ENCODE results near the gene GALNT13.

GALNT13 gene

DNA sequence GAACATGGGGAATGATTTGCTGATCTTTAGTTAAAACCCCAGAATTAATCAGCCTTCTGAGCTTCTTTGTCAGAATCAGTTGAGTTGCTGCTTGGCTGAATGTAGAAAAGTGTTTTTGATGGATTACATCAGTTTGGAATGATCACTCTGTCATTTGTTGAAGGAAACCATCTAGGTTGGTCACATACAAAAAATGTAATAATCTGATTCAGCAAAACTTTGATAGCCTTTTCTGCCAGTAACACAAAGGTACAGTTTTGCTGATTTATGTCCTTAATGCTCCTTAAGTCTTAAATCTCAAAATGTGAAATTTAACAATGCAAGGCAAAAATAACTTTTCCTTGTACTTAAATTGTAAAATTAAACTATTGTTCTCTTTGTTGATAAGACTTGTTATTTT lies 74.3 kb downstream of the GALNT13 start:
- no peak for DNase-seq

- no peak for DNase-seq
Observed at GRCh38 chr2:153953761-153954160, 82.0 kb downstream of the GALNT13 start.

GRCh38 chr2:153963256-153963655 lies 91.5 kb downstream of the GALNT13 start:
- DNase-seq = no peak

DNA sequence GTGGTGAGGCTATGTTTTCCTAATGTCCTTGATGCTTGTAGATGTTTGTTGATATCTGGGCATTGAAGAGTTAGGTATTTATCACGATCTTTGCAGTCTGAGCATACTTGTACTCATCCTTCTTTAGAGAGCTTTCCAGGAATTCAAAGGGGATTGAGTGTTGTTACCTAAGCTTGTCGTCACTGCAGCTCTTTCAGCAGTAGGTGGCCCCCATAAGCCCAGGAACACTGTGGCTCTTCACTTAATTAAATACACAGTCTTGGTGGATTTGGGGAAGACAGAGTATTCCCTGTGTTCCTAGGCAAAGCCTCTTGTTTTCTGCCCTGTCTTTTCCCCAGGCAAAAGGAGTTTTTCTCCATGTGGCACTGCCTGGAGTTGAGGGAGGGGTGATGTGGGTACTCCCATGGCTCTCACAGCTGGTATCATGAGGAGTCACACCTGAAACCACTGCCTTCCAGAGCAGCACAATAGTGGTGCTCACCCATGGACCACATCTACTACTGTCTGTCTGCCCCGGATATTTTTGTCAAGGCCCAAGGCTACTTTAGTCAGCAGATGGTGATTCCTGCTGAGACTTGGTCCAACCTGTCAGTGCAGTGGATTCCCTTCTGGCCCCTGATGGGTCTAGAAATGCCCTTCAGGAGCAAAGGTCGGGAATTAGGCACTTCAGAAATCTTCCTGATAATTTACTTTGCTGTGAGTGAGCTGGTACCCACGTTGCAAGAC lies 95.7 kb downstream of the GALNT13 start:
- DNase-seq = no peak

- DNase-seq = no peak
Observed at GRCh38 chr2:153971250-153971649, 99.5 kb downstream of the GALNT13 start.

DNA sequence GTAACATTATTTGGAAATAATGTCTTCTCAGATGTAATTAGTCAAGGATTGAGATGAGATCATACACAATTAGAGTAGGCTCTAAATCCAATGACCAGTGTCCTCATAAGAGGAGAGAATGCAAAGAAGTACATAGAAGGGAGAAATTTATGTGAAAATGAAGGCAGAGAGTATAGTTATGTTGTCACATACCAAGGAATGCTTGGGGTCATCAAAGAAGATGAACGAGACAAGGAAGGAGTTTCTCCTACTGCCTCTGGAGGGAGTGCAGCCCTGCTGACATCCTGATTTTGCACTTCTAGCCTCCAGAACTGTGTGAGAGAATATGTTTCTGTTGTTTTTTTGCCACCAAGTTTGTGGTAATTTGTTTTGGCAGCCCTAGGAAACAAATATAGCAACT lies 100.1 kb downstream of the GALNT13 start:
- DNase-seq = no peak

DNA sequence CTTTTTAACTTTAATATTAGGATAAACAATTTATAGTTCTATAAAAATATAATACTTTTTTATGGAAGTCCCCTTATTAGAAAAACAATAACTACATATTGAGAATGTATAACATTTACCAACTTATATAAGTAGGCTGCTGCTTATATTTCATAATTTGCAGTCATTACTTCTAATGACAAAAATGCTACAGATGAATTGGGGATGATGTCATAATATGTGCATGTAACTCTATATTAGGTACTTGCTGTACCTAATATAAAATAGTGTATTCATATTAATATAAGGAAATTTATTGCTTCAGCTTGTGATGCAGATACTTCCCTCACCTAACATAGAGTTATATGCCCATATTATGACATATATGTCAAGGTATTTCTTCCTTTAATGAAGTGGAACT lies 100.7 kb downstream of the GALNT13 start:
- no peak for DNase-seq

GRCh38 chr2:153986488-153987229 lies 114.9 kb downstream of the GALNT13 start:
- DNase-seq = no peak

DNA sequence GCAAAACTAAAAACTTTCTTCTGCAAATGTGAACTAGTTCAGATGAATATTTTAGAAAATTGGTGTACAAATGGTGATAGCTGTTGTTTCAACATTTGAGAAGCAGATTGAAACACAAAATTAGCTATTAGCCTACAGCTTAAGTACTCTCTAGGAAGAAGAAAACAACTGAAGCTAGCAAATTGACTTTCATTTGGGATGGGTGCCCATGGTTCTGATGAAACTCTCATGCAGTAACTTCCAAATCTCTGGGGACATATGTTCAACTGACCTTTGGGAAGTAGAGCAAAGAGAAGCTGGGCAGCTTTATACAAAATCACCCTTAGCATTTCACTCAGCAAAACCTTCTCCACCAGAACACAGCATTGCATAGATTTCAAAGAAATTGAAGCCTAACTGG lies 119.0 kb downstream of the GALNT13 start:
- DNase-seq = no peak

- DNase-seq = no peak
Observed at GRCh38 chr2:154013514-154013913, 141.8 kb downstream of the GALNT13 start.

DNA sequence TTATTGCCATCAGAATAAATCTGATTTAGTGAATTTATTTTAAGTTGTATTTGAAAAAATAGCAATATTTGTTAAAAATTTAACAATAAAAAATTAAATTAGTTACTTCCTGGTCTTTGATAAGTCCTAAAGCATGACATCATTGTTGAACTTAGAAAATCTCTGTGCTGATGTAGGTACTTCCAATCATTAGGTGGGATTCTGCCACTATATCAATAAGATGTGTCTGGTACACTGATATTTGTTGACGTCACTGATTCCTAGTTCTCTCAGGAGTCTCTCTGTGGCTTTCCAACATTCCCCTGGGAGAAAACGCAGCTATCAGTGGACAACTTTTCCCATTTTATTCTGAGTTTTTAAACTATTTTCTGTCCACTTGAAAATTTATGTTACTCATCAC lies 143.5 kb downstream of the GALNT13 start:
- no peak for DNase-seq

DNA sequence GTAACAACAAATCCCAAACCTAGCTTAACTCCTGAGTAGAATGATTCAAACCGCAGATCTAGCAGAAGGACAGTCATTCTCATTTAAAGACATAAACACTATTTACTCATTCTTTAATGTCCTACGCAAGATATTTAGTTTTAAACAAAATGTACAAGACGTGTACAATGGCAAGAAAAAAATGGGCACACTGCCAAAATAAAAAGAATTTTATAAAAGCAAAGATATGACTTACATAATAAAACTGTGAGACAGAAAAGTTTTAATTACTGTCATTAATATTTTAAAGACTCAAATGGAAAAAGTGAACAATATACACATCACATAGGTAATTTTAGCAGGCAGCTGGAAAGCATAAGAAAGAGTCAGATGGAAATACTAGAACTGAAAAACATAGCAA lies 157.8 kb downstream of the GALNT13 start:
- no peak for DNase-seq

DNA sequence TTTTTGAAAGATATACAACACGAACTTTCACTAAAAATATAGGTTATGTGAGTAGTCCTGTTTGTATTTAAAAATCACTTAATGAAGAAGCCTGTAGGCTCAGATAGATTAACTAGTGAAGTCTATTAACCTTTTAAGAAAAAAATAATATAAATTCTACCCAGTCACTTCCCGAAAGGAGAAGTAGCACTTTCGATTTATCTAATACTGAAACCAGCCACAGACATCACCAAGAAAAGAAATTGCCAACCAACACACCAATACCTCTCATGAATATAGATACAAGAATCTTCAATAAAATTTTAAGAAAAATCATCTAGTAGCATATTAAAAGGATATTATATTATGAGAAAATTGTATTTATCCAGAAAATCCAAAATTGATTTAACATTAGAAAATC lies 160.5 kb downstream of the GALNT13 start:
- DNase-seq = no peak

DNA sequence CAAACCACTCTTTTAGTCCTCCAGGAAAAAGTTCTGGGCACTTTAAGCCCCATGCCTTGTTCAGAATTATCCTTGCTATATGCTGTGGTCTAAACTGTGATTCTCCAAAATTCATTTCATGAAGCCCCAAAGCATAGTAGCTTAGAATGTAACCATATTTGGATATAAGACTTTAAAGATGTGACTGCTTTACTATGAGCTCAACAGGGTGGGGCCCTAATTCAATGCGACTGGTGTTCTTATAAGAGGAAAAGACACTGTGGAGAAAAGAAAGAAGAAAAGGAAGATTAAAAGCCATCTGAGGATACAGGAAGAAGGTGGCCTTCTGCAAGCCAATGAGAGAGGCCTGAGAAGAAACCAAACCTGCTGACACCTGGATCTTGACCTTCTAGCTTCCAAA lies 174.8 kb downstream of the GALNT13 start:
- no peak for DNase-seq

DNA sequence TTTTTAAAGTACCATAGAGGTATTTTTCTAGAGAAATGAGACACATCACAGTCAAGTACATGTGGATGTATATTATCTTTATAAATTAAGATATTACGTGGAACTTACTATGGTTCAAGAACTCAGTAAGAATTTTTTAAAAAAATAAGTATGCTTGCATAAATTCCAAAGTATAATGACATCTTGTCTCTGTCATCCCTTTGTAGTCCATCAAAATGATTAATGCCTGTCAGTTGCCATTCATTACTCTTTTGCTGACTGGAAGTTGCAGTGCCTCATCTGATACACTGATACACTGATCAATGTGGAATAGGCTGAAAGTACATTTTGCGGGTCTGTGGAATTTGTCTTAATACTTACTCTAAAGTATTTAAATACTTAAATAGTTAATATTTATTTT lies 177.2 kb downstream of the GALNT13 start:
- no peak for DNase-seq

- no peak for DNase-seq
Observed at GRCh38 chr2:154049561-154049960, 177.8 kb downstream of the GALNT13 start.

GRCh38 chr2:154067124-154067523 lies 195.4 kb downstream of the GALNT13 start:
- no peak for DNase-seq

DNA sequence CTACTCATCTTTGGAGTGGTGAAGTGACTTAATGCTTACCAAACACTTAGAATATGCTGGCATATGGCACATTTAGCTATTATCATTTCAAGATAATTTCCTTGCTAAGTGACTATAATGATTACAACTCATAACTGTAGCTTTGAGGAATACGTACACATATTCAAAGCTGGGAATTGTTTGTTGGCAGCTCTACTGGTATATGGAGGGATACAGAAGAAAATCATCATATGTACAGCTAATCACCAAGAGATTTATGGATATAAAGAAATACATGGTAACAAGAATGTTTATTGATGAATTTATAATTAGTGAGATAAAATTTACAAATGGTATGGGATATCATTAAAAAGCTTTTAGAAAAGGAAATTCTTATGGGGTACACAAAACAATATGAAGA lies 207.2 kb downstream of the GALNT13 start:
- no peak for DNase-seq

DNA sequence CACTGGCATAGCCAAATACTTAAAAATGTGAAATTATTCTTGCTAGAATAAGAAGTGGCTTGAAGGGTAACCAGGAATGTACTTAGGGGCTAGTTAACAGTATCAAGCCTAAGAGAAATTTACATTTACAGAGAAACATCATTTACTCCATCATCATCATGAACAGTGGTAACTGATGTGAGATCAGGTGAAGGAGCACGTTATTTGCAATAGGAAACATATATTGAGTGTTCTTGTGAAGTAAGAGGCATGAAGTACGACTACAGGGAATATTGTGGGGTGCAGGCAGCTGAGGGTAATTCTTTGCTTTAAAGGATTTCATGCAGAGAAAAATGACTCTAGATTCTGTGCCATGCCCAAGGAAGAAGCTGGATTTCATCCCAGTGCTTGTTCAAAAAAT lies 220.8 kb downstream of the GALNT13 start:
- no peak for DNase-seq

DNA sequence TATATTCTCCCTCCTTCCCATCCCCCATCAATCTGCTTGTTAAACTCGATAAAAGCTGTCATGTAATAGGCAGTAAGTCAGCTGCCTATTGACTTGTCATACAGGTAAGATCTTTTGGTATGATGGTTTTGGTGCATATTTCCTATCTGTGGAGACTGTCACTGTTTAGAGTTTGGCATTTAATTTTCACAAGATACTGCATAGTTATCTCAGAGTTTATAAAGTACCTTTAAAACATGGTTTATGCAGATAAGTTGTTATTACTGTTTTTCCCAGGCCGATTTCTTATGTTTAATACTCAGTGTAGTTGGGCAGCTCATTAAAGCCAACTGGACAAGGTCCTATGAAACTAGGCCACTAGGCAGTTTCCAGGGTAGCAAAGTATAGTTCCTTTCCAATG lies 222.1 kb downstream of the GALNT13 start:
- no peak for DNase-seq

GRCh38 chr2:154097833-154098398 lies 226.2 kb downstream of the GALNT13 start:
- no peak for DNase-seq

GRCh38 chr2:154120706-154121105 lies 249.0 kb downstream of the GALNT13 start:
- DNase-seq = no peak

DNA sequence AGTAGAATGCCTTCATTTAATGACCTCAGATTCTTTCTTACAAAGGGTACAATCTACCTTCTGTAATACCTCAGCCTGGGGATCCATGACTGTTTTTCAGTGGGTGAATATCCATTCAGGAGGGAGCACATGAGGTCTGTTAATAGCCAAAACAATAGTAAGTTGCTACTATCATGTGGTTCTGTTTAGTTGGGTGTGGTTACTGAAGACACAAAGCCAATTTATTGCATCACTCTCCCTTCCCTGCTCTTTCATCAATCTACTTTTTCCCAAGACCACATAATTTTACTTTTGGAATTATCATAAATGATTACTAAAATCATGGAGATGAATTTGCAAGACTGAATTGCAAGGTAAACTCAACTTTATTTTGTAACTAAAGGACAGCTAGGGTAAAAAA lies 254.2 kb downstream of the GALNT13 start:
- no peak for DNase-seq

GRCh38 chr2:154130821-154131220 lies 259.1 kb downstream of the GALNT13 start:
- no peak for DNase-seq
